AG04449 (cell line): ENCODE results near the gene AFAP1.
A peak's percentile ranks its signal among the peaks of the same experiment; 100 is the strongest.

Experiments
- CTCF ChIA-PET: fragments of 350-600 bp; formaldehyde crosslinking; extraction: SDS; loops from one replicate; lab custom pipeline; 2021; ENCODE audit warnings: antibody characterized with exemption; lab: Yijun Ruan, JAX
- POLR2A ChIA-PET: fragments of 400-600, 350-600 bp; formaldehyde crosslinking; extraction: SDS; loops from one replicate; lab custom pipeline; 2020; ENCODE audit warnings: antibody characterized with exemption, inconsistent platforms; lab: Yijun Ruan, JAX
- DNase-seq: peaks from one replicate; pipeline ENCODE4 v3.0.0-alpha.2; 2010; ENCODE audit warnings: low read depth, low spot score
- H3K4me3 ChIP-seq: 2 replicates; pipeline ENCODE4 v1.5.1; 2011; ENCODE audit warnings: low read depth, mild to moderate bottlenecking, control low read depth, low read length
- CTCF ChIP-seq: IDR thresholded peaks from one replicate; pipeline ENCODE4 v1.5.1; 2011; ENCODE audit warnings: mild to moderate bottlenecking, moderate library complexity, low read length, control low read depth, inconsistent platforms; ENCODE audit not compliant: insufficient read depth; ENCODE audit errors: missing control alignments

The AFAP1 gene

GRCh38 chr4:7939377-7940108, at the start of gene AFAP1:
AFAP1 (minus strand) TSS chr4:7939861; CDS start chr4:7872078, 67,783 bp downstream.
- no peak for DNase-seq
- no peak for TF ChIP-seq CTCF
- ChIA-PET POLR2A (interaction anchor here (0.7 to 1.4 kb wide), 18 partner anchors 9 to 134 kb away, joined by 3 to 8 read pairs (median 4); no protein-coding TSS in a partner anchor), CTCF (interaction anchor here (0.7 to 2.7 kb wide), 9 partner anchors 9 to 158 kb away, joined by 3 to 16 read pairs (median 4); no protein-coding TSS in a partner anchor)
- peak within 1 kb of the TSS; percentile 78 for H3K4me3 ChIP-seq

GRCh38 chr4:7988437-7988836, 48.8 kb upstream of the AFAP1 start:
- no peak overlapping the region for H3K4me3 ChIP-seq
- POLR2A ChIA-PET = interaction anchor here (1.0 kb wide), 1 partner anchor 216 kb away, joined by 4 read pairs; no protein-coding TSS in a partner anchor
- TF ChIP-seq CTCF = no peak
- CTCF ChIA-PET = interaction anchor here (0.8 to 6.8 kb wide), 42 partner anchors 8 to 337 kb away, joined by 3 to 193 read pairs (median 6); no protein-coding TSS in a partner anchor
- peak; percentile 78 for DNase-seq

- no peak overlapping the region for H3K4me3 ChIP-seq
- ChIA-PET CTCF (interaction anchor here (0.5 to 6.8 kb wide), 60 partner anchors 8 to 336 kb away, joined by 3 to 193 read pairs (median 5); no protein-coding TSS in a partner anchor), POLR2A (interaction anchor here (0.6 kb wide), 1 partner anchor 155 kb away, joined by 3 read pairs; no protein-coding TSS in a partner anchor)
- peak; percentile 85 for TF ChIP-seq CTCF
- no peak for DNase-seq
Measured at GRCh38 chr4:7987148-7987989, 47.7 kb upstream of the AFAP1 start.

- POLR2A ChIA-PET = no interaction called here
- CTCF ChIA-PET = interaction anchor here (0.9 to 6.8 kb wide), 21 partner anchors 7 to 266 kb away, joined by 3 to 193 read pairs (median 7); no protein-coding TSS in a partner anchor
- H3K4me3 ChIP-seq = no peak overlapping the region
- TF ChIP-seq CTCF = no peak
- no peak for DNase-seq
Measured at GRCh38 chr4:7985891-7986441, 46.3 kb upstream of the AFAP1 start.

- TF ChIP-seq CTCF = no peak
- ChIA-PET POLR2A (no interaction called here), CTCF (interaction anchor here (1.3 to 6.8 kb wide), 3 partner anchors 14 to 215 kb away, joined by 3 to 193 read pairs (median 7); no protein-coding TSS in a partner anchor)
- no peak for DNase-seq
- no peak overlapping the region for H3K4me3 ChIP-seq
Measured at GRCh38 chr4:7985072-7985471, 45.4 kb upstream of the AFAP1 start.
